Measurements from ENCODE around the gene ANO1. TPM values are rescaled to one million over a fixed set of nuclear protein-coding genes. Genes with fewer than 3 reads are reported as not detected.

Gene ANO1
- total RNA-seq, 4 donors from 2014 or later: 5.1 to 17.5 (median 14.5) TPM

DNA sequence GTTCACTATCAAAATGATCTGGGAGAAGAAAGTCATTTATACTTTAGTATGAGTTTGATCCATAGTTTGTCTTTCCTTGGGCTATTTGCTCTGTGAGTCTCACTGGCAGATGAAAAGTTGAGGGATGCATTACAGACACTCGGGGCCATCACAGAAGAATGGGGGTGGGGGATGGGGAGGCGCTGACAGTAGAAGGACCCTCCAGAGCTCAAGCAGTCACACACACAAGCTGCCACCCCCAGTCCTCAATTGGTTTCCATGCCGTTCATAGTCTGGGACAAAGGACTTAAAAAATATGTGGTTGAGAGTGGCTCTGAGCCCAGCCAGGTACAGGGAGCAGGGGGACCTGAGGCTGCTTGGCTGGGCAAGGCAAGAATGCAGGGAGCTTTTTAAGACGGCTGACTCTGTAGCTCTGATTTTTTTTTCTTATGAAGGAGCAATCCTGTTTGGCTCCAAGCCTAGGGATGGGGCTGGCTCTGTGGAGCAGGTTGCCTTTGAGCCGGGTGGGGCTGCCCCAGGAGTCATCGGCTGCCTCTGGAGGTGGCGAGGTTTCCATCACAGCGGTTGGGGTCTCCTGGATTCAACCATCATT is 13.3 kb upstream of the ANO1 start:
- Histone ChIP-seq H3K27ac (peak overlapping the region in 1 of 4 donors; percentile 55), H3K9me3 (no peaks in the 10 kb centered on the region), H3K4me1 (peaks cover 4 to 40% (median 18%) of the 10 kb centered on the region in 3 donors), H3K27me3 (peaks cover 0 to 47% (median 0%) of the 10 kb centered on the region in 4 donors), H3K36me3 (no peaks in the 10 kb centered on the region), H3K4me3 (no peak overlapping the region)
- no peak for DNase-seq
- TF ChIP-seq, protein P1, sequence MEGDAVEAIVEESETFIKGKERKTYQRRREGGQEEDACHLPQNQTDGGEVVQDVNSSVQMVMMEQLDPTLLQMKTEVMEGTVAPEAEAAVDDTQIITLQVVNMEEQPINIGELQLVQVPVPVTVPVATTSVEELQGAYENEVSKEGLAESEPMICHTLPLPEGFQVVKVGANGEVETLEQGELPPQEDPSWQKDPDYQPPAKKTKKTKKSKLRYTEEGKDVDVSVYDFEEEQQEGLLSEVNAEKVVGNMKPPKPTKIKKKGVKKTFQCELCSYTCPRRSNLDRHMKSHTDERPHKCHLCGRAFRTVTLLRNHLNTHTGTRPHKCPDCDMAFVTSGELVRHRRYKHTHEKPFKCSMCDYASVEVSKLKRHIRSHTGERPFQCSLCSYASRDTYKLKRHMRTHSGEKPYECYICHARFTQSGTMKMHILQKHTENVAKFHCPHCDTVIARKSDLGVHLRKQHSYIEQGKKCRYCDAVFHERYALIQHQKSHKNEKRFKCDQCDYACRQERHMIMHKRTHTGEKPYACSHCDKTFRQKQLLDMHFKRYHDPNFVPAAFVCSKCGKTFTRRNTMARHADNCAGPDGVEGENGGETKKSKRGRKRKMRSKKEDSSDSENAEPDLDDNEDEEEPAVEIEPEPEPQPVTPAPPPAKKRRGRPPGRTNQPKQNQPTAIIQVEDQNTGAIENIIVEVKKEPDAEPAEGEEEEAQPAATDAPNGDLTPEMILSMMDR (IDR thresholded peaks at IDR 0.05): no peak
- TF ChIP-seq POLR2A (IDR thresholded peaks at IDR 0.05): no peak
- intact Hi-C loops (cut with DNase I): no loop called here
- 47 to 50% methylated on average over 6 to 7 of the region's 8 CpGs for WGBS, 2 donors

DNA sequence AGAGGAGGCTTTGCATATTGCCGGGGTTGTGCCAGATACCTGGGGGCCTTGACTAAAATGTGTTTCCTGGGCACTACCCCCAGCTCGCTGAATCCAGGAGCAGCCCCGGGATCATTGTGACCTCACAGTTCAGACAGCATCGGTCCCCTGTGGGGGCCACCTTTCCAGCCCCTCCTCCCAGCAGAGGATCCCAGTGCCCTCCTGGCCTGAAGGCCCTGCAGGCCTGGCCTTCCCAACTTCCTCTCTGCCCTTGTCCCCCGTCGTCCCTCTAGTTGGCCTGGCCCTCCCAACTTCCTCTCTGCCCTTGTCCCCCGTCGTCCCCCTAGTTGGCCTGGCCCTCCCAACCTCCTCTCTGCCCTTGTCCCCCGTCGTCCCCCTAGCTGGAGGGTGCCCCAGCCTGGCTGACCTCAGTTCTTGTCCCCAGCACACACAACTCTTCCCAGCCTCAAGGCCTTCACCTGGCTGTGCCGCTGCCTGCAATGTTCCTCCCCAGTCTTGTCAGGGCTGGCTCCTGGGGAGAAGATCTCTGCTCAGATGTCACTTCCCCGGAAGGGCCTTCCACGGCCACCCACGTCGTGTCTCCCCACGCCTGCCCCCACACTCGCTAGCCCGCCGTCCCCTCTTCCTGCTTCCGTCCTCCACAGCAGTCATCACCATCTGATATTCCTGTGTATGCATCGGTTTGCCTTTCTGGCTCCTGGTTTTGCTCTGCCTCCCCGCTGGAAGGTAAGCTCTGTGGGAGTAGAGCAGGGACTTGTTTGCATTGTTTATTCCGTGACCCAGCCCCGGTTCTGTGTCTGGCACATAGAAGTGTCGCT is 12.6 kb upstream of the ANO1 start:
- 74 to 86% methylated on average over 16 to 19 of the region's 25 CpGs for WGBS, 2 donors
- H3K9me3 ChIP-seq: no peaks in the 10 kb centered on the region
- no peak overlapping the region for H3K27ac ChIP-seq
- no peak for TF ChIP-seq POLR2A (IDR thresholded peaks at IDR 0.05)
- TF ChIP-seq, protein P1 (IDR thresholded peaks at IDR 0.05): no peak
- peaks cover 4 to 40% (median 18%) of the 10 kb centered on the region in 3 donors for H3K4me1 ChIP-seq
- H3K4me3 ChIP-seq: no peak overlapping the region
- peaks cover 0 to 54% (median 0%) of the 10 kb centered on the region in 4 donors for H3K27me3 ChIP-seq
- no peak for DNase-seq
- no peaks in the 10 kb centered on the region for H3K36me3 ChIP-seq
- intact Hi-C loops (cut with DNase I): no loop called here

DNA sequence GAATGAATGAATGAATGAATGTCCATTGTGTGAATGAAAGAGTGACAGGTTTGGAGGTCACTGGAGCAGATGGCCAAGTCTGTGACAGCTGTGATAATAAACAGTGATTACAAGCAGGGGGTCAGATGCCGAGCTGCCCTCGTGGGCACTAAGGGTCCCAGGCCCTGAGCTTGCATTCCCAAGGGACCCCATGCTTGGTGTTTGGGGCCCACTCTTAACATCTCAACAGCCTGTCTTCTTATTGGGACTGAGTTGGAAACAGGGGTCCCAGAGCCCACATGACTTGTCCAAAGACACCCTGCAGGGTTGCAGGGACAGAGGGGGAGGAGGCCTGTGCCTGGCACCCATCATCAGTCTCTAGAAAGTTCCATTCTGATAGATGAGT is 12.0 kb upstream of the ANO1 start:
- Histone ChIP-seq H3K4me3 (no peak overlapping the region), H3K27ac (no peak overlapping the region), H3K4me1 (peaks cover 4 to 40% (median 18%) of the 10 kb centered on the region in 3 donors), H3K9me3 (no peaks in the 10 kb centered on the region), H3K27me3 (peaks cover 0 to 60% (median 0%) of the 10 kb centered on the region in 4 donors), H3K36me3 (no peaks in the 10 kb centered on the region)
- intact Hi-C loops (cut with DNase I): no loop called here
- DNase-seq: no peak
- 47 to 60% methylated on average over 1 to 2 of the region's 2 CpGs for WGBS, 2 donors
- TF ChIP-seq POLR2A (IDR thresholded peaks at IDR 0.05): no peak
- TF ChIP-seq, protein P1 (IDR thresholded peaks at IDR 0.05): no peak

DNA sequence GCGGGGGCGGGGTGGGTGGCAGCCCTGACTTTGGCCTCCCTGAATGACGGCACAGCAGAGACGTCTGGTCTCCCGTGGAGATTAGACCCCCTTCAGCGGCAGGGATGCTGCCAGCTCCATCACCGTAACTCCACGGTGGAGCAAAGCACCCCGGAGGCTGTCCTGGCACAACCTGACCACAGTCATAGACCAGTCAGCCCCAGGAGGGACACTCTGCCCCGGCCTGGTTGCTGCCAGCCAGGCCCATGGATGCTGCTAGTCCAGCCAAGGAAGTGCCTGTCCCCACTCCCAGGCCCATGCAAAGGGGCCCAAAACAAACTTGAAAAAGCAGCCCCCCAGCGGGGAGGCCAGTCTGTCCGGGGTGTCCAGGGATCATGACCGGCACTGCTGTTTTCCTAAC is 11.5 kb upstream of the ANO1 start:
- Histone ChIP-seq H3K27ac (no peak overlapping the region), H3K27me3 (peaks cover 0 to 65% (median 0%) of the 10 kb centered on the region in 4 donors), H3K4me3 (no peak overlapping the region), H3K4me1 (peaks cover 4 to 40% (median 18%) of the 10 kb centered on the region in 3 donors), H3K9me3 (no peaks in the 10 kb centered on the region), H3K36me3 (no peaks in the 10 kb centered on the region)
- TF ChIP-seq, protein P1 (IDR thresholded peaks at IDR 0.05): no peak
- TF ChIP-seq POLR2A (IDR thresholded peaks at IDR 0.05): no peak
- intact Hi-C loops (cut with DNase I): no loop called here
- 92 to 100% methylated on average over 3 of the region's 13 CpGs for WGBS, 2 donors
- no peak for DNase-seq

DNA sequence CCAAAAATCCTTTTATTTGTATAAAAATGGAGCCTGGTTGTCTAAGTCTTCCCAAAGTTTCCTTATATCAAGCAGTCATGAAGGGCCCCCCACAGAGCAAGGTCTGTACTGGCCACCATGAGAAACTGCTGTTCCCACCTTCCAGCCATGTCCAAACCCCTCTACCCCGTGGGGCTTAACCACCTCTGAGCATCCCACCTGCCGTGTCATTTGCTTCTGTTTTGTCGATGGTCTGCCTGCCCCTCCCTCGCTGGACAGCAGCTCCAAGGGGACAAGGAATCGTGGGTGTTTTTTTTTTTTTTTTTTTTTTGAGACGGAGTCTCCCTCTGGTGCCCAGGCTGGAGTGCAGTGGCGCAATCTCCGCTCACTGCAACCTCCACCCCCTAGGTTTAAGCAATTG is 11.1 kb upstream of the ANO1 start:
- no peak for DNase-seq
- Histone ChIP-seq H3K4me1 (peaks cover 4 to 40% (median 18%) of the 10 kb centered on the region in 3 donors), H3K4me3 (no peak overlapping the region), H3K9me3 (no peaks in the 10 kb centered on the region), H3K36me3 (no peaks in the 10 kb centered on the region), H3K27me3 (peaks cover 0 to 69% (median 0%) of the 10 kb centered on the region in 4 donors), H3K27ac (no peak overlapping the region)
- WGBS, 2 donors: 78 to 87% methylated on average over 6 to 8 of the region's 8 CpGs
- TF ChIP-seq, protein P1 (IDR thresholded peaks at IDR 0.05): no peak
- TF ChIP-seq POLR2A (IDR thresholded peaks at IDR 0.05): no peak
- intact Hi-C loops (cut with DNase I): no loop called here
